K562 (cell line): Measurements from ENCODE around the gene RNF113B. TPM values are rescaled to one million over a fixed set of nuclear protein-coding genes. Genes with fewer than 3 reads are reported as not detected.

Experiments
- ATAC-seq: fragments of 200-7000 bp; cut with Tn5 transposase; 3 replicates; pipeline ENCODE4 v1.9.1; 2020; ENCODE audit warnings: moderate library complexity
- BruUV-seq: library from RNA; stranded (reverse); fragments of 400-500 nt; replicated peaks from 2 replicates; lab custom pipeline; 2021; lab: Mats Ljungman, UMichigan
- CTCF ChIA-PET: fragments of 300-600 bp; formaldehyde crosslinking; extraction: SDS; loops from one replicate; lab custom pipeline; 2021; ENCODE audit warnings: low intra/inter-chr PET ratio; lab: Yijun Ruan, JAX
- POLR2A ChIA-PET: fragments of 300-600, 350-650 bp; sonication (Branson Sonifier 250); formaldehyde crosslinking; extraction: SDS; loops from one replicate; lab custom pipeline; 2021; ENCODE audit warnings: antibody characterized with exemption, inconsistent platforms; lab: Yijun Ruan, JAX
- DNase-seq, 4 experiments: peaks; one replicate each; pipeline versions ENCODE4 v3.0.0 to v3.0.0-alpha.2; 2011 to 2018; ENCODE audit warnings: low spot score in 3 of 4, mixed read lengths in 3 of 4; ENCODE audit errors: extremely low read depth in 1 of 4
- FAIRE-seq: peaks from 2 replicates; lab custom pipeline; 2011; peaks lifted over from hg19 to GRCh38; lab: Jason Lieb, UNC
- H2AFZ ChIP-seq: 2 replicates; pipeline ENCODE4 v1.6.0; 2011; ENCODE audit warnings: low read depth, low read length, control low read depth, inconsistent platforms
- H3K27ac ChIP-seq: fragments of 200-600 bp; 3 replicates; pipeline ENCODE4 v1.8.0; 2011; ENCODE audit warnings: low read depth, mild to moderate bottlenecking, control low read depth, inconsistent platforms, low read length, moderate library complexity, mixed read lengths; ENCODE audit errors: extremely low read depth
- H3K27me3 ChIP-seq, 2 experiments: fragments of 300-600 bp in 1 of 2; 2 replicates in 1 of 2; 3 replicates in 1 of 2; pipeline versions ENCODE4 v1.6.0 to v1.8.0; 2011; ENCODE audit warnings: inconsistent platforms in 2 of 2, low read length in 2 of 2, mild to moderate bottlenecking in 1 of 2, mixed read lengths in 1 of 2, moderate library complexity in 1 of 2; ENCODE audit not compliant: control insufficient read depth in 2 of 2, insufficient read depth in 2 of 2
- H3K36me3 ChIP-seq: fragments of 300-600 bp; 3 replicates; pipeline ENCODE4 v1.8.0; 2011; ENCODE audit warnings: mild to moderate bottlenecking, low read length, inconsistent platforms; ENCODE audit not compliant: control insufficient read depth, insufficient read depth
- H3K4me1 ChIP-seq, 2 experiments: fragments of 200-600 bp in 1 of 2; replicated peaks in 1 of 2; 2 replicates in 1 of 2; 3 replicates in 1 of 2; pipeline versions ENCODE4 v1.5.1 to v1.8.0; 2011; ENCODE audit warnings: inconsistent platforms in 2 of 2, low read length in 2 of 2, mild to moderate bottlenecking in 1 of 2, mixed read lengths in 1 of 2, moderate library complexity in 1 of 2; ENCODE audit not compliant: control insufficient read depth in 2 of 2, insufficient read depth in 2 of 2
- H3K4me2 ChIP-seq: 2 replicates; pipeline ENCODE4 v1.6.1; 2011; ENCODE audit warnings: low read length, control low read depth, inconsistent platforms, mixed read lengths; ENCODE audit not compliant: insufficient read depth
- H3K4me3 ChIP-seq: fragments of 200-600 bp; sonication (generic), shearing (Covaris generic); 2 replicates; pipeline ENCODE4 v1.5.1; 2016; ENCODE audit warnings: control low read depth, inconsistent platforms
- H3K79me2 ChIP-seq: fragments of 200-600 bp; 3 replicates; pipeline ENCODE4 v1.8.0; 2011; ENCODE audit warnings: low read length, inconsistent platforms; ENCODE audit not compliant: control insufficient read depth, insufficient read depth
- H3K9ac ChIP-seq, 2 experiments: 2 replicates each; pipeline versions ENCODE4 v1.6.0 to v1.6.1; 2011; ENCODE audit warnings: low read depth in 2 of 2, low read length in 2 of 2, control low read depth in 1 of 2, inconsistent platforms in 1 of 2, mild to moderate bottlenecking in 1 of 2, mixed read lengths in 1 of 2; ENCODE audit not compliant: insufficient read depth in 1 of 2
- H3K9me1 ChIP-seq: one replicate; pipeline ENCODE4 v1.6.0; 2011; ENCODE audit warnings: inconsistent platforms, mild to moderate bottlenecking, low read length, moderate library complexity; ENCODE audit not compliant: control insufficient read depth, insufficient read depth
- H3K9me3 ChIP-seq: replicated peaks from 2 replicates; pipeline ENCODE4 v1.5.1; 2011; ENCODE audit warnings: low read depth, low read length, inconsistent platforms; ENCODE audit not compliant: control insufficient read depth, insufficient read depth
- H4K20me1 ChIP-seq: replicated peaks from 2 replicates; pipeline ENCODE4 v1.6.1; 2011; ENCODE audit warnings: low read length, inconsistent platforms, mixed read lengths; ENCODE audit not compliant: control insufficient read depth, insufficient read depth
- DNMT1 ChIP-seq: fragments of 450-650 bp; IDR thresholded peaks from 2 replicates; pipeline ENCODE4 v1.6.1; 2016; ENCODE audit warnings: antibody characterized with exemption, mild to moderate bottlenecking
- HDAC6 ChIP-seq: IDR thresholded peaks from 2 replicates; pipeline ENCODE4 v1.6.1; 2012; ENCODE audit warnings: low read depth, mild to moderate bottlenecking, control low read depth, inconsistent platforms, low read length, moderate library complexity
- RBM15 ChIP-seq: fragments of 200-400 bp; formaldehyde crosslinking; IDR thresholded peaks from 2 replicates; pipeline ENCODE4 v1.6.1; 2018; ENCODE audit warnings: mild to moderate bottlenecking, low read length, moderate library complexity; ENCODE audit not compliant: insufficient read depth
- RBM25 ChIP-seq: fragments of 200-400 bp; formaldehyde crosslinking; IDR thresholded peaks from 2 replicates; pipeline ENCODE4 v1.6.1; 2018; ENCODE audit warnings: low read length, low read depth, moderate library complexity; ENCODE audit not compliant: severe bottlenecking
- ZNF316 ChIP-seq: fragments of 450-650 bp; IDR thresholded peaks from 2 replicates; pipeline ENCODE4 v1.6.1; 2016
- ZNF586 ChIP-seq: fragments of 450-650 bp; formaldehyde crosslinking; conservative IDR thresholded peaks from 2 replicates; pipeline ENCODE4 v1.4.0; 2020; ENCODE audit warnings: mild to moderate bottlenecking, moderate library complexity
- ZZZ3 ChIP-seq: fragments of 450-650 bp; IDR thresholded peaks from 2 replicates; pipeline ENCODE4 v1.6.1; 2016; ENCODE audit warnings: antibody characterized with exemption, mild to moderate bottlenecking, moderate library complexity
- WGBS: fragments of 100-300 bp; shearing (Covaris generic); methylation state at CpG from one replicate; pipeline ENCODE4 v1.1.6; 2016; ENCODE audit warnings: low coverage, mixed read lengths; ENCODE audit not compliant: insufficient coverage; ENCODE audit errors: missing lambda C conversion rate; 5-methylcytosine and 5-hydroxymethylcytosine counted together
- in situ Hi-C: fragments of 300-500 bp; cut with MboI; formaldehyde crosslinking; loops from 4 replicates; pipeline ENCODE4 v1.15.0; 2018; ENCODE audit warnings: inconsistent platforms, mixed read lengths
- intact Hi-C: fragments of 100-400 bp; cut with micrococcal nuclease; formaldehyde crosslinking; loops from 2 replicates; pipeline ENCODE4 v1.14.2; 2022
- polyA plus RNA-seq, 8 experiments: library from polyadenylated mRNA; depleted of rRNA in 4 of 8; stranded (reverse) in 5 of 8; unstranded in 3 of 8; fragments of >200 nt; fragmentation: Nextera tagmentation in 2 of 8; fragmentation: Illumina TruSeq in 1 of 8; extraction: Ambion mirVana in 2 of 8; extraction: Trizol in 1 of 8; gene quantifications; 2 replicates each; pipeline versions ENCODE4 v1.2.1 to v1.2.3, GENCODE V29; 2011 to 2014; ENCODE audit warnings: inconsistent platforms in 1 of 8, missing spikeins in 1 of 8
- total RNA-seq, 7 experiments: library from RNA; depleted of rRNA in 6 of 7; stranded (reverse); fragments of >200 nt in 6 of 7; fragmentation: Illumina TruSeq in 2 of 7; extraction: Trizol in 2 of 7; gene quantifications; 2 replicates each; pipeline versions ENCODE4 v1.2.1 to v1.2.3, GENCODE V29; 2011 to 2021; ENCODE audit warnings: low replicate concordance in 1 of 7
- TF ChIP-seq, protein P1 (sequence below): sonication (generic); formaldehyde crosslinking; IDR thresholded peaks from 2 replicates; pipeline ENCODE4 v1.8.0; 2022; ENCODE audit warnings: missing genetic modification reagents, mild to moderate bottlenecking, moderate library complexity, borderline replicate concordance
- TF ChIP-seq, protein P2 (sequence below): fragments of 450-650 bp; IDR thresholded peaks from 2 replicates; pipeline ENCODE4 v1.6.1; 2016; ENCODE audit warnings: missing biosample characterization, missing genetic modification characterization
- TF ChIP-seq, protein P3 (sequence below): fragments of 450-650 bp; formaldehyde crosslinking; IDR thresholded peaks from 2 replicates; pipeline ENCODE4 v1.4.0; 2020; ENCODE audit warnings: mild to moderate bottlenecking, moderate library complexity
- TF ChIP-seq, protein P4 (sequence below): sonication (generic); formaldehyde crosslinking; IDR thresholded peaks from 2 replicates; pipeline ENCODE4 v1.9.0; 2022; ENCODE audit warnings: mild to moderate bottlenecking, missing genetic modification reagents
- TF ChIP-seq, protein P5 (sequence below): fragments of 450-650 bp; formaldehyde crosslinking; conservative IDR thresholded peaks from 2 replicates; pipeline ENCODE4 v1.4.0; 2022; ENCODE audit warnings: mild to moderate bottlenecking, missing genetic modification characterization
- TF ChIP-seq, protein P6 (sequence below): fragments of 250-450 bp; sonication (Bioruptor Pico); IDR thresholded peaks from 2 replicates; pipeline ENCODE4 v1.5.1; 2021; ENCODE audit warnings: mild to moderate bottlenecking

Gene RNF113B
- total and polyA plus RNA-seq, 9 of the 15 experiments (the other 6 are each of a cell fraction or from before 2014, with no cell fraction given): 0.09 TPM; not detected in 8

DNA sequence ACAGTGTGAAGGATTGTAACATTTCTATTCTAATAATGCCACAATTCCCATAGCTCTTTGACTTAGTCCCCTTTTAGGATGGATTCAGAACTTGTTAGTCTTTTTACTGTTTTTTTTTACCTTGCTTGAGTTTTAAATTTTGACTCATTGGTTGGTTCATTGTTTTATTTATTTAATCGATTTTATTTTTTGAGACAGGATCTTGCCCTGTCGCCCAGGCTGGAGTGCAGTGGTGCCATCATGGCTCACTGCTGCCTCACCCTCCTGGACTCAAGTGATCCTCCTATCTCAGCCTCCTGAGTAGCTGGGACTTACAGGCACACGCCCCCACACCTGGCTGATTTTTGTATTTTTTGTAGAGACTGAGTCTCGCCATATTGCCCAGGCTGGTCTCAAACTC is 5.1 kb upstream of the RNF113B start (continued):
- TF ChIP-seq, protein P1, sequence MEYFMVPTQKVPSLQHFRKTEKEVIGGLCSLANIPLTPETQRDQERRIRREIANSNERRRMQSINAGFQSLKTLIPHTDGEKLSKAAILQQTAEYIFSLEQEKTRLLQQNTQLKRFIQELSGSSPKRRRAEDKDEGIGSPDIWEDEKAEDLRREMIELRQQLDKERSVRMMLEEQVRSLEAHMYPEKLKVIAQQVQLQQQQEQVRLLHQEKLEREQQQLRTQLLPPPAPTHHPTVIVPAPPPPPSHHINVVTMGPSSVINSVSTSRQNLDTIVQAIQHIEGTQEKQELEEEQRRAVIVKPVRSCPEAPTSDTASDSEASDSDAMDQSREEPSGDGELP (CRISPR knock-in tag): no peak
- TF ChIP-seq RBM15: no peak

DNA sequence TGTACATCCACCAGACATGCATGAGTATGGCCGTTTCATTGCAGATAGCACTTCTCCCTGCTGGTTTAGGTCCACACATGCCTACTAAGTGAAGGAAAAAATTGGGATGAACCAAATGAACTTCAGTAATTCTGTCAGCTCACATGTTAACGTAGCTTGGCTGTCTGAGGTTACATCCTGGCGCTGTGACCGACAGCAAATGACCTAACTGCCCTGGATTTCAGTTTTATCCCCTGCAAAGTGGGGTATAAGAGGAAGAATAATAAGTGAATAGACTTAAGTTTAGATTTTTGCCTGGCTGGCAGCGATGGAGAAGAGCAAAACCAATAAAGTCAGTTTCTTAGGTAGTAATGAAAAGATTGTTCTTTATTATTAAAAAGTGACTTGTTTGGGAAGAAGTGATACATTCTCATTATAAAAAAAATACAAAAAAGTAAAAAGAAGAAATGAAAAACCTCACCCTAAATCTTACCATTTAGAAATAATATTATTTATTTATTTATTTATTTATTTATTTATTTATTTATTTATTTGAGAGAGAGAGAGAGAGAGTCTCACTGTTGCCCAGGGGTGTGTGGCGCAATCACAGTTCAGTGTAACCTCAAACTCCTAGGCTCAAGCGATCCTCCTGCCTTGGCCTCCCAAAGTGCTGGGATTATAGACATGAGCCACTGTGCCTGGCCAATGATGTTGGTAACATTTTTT is 4.2 kb upstream of the RNF113B start:
- no peak overlapping the region for H3K4me3 ChIP-seq
- ATAC-seq (no peak), DNase-seq (no peak), FAIRE-seq (no peak)
- H3K79me2 ChIP-seq: no peaks in the 10 kb centered on the region
- no peaks in the 10 kb centered on the region for H4K20me1 ChIP-seq
- CTCF ChIA-PET: no interaction called here
- H3K4me1 ChIP-seq: peaks cover 0 to 8% of the 10 kb centered on the region in 2 experiments; a peak in 1 of 5 replicates
- in situ Hi-C loops: no loop called here
- no peaks in the 10 kb centered on the region for H3K9me3 ChIP-seq
- POLR2A ChIA-PET: no interaction called here
- 2% methylated on average over 7 of the region's 7 CpGs for WGBS
- no peaks in the 10 kb centered on the region for H3K36me3 ChIP-seq
- H2AFZ ChIP-seq: no peak overlapping the region
- H3K9me1 ChIP-seq: no peaks in the 10 kb centered on the region
- no peak overlapping the region for H3K4me2 ChIP-seq
- H3K9ac ChIP-seq: no peak overlapping the region
- no peak overlapping the region for H3K27ac ChIP-seq
- intact Hi-C loops: no loop called here
- H3K27me3 ChIP-seq: peaks cover 0 to 15% of the 10 kb centered on the region in 2 experiments; a peak in 3 of 5 replicates
- no TSS peak for BruUV-seq
- TF ChIP-seq ZZZ3: no peak
- TF ChIP-seq, protein P2, sequence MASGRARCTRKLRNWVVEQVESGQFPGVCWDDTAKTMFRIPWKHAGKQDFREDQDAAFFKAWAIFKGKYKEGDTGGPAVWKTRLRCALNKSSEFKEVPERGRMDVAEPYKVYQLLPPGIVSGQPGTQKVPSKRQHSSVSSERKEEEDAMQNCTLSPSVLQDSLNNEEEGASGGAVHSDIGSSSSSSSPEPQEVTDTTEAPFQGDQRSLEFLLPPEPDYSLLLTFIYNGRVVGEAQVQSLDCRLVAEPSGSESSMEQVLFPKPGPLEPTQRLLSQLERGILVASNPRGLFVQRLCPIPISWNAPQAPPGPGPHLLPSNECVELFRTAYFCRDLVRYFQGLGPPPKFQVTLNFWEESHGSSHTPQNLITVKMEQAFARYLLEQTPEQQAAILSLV: no peak
- TF ChIP-seq, protein P3, sequence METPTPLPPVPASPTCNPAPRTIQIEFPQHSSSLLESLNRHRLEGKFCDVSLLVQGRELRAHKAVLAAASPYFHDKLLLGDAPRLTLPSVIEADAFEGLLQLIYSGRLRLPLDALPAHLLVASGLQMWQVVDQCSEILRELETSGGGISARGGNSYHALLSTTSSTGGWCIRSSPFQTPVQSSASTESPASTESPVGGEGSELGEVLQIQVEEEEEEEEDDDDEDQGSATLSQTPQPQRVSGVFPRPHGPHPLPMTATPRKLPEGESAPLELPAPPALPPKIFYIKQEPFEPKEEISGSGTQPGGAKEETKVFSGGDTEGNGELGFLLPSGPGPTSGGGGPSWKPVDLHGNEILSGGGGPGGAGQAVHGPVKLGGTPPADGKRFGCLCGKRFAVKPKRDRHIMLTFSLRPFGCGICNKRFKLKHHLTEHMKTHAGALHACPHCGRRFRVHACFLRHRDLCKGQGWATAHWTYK: no peak
- TF ChIP-seq HDAC6: no peak
- no peak for TF ChIP-seq ZNF586 (CRISPR knock-in tag)
- TF ChIP-seq DNMT1: no peak
- TF ChIP-seq RBM25: no peak
- TF ChIP-seq, protein P4, sequence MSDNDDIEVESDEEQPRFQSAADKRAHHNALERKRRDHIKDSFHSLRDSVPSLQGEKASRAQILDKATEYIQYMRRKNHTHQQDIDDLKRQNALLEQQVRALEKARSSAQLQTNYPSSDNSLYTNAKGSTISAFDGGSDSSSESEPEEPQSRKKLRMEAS (CRISPR knock-in tag): no peak
- TF ChIP-seq, protein P5, sequence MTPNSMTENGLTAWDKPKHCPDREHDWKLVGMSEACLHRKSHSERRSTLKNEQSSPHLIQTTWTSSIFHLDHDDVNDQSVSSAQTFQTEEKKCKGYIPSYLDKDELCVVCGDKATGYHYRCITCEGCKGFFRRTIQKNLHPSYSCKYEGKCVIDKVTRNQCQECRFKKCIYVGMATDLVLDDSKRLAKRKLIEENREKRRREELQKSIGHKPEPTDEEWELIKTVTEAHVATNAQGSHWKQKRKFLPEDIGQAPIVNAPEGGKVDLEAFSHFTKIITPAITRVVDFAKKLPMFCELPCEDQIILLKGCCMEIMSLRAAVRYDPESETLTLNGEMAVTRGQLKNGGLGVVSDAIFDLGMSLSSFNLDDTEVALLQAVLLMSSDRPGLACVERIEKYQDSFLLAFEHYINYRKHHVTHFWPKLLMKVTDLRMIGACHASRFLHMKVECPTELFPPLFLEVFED: no peak
- no peak for TF ChIP-seq ZNF316
- TF ChIP-seq, protein P6, sequence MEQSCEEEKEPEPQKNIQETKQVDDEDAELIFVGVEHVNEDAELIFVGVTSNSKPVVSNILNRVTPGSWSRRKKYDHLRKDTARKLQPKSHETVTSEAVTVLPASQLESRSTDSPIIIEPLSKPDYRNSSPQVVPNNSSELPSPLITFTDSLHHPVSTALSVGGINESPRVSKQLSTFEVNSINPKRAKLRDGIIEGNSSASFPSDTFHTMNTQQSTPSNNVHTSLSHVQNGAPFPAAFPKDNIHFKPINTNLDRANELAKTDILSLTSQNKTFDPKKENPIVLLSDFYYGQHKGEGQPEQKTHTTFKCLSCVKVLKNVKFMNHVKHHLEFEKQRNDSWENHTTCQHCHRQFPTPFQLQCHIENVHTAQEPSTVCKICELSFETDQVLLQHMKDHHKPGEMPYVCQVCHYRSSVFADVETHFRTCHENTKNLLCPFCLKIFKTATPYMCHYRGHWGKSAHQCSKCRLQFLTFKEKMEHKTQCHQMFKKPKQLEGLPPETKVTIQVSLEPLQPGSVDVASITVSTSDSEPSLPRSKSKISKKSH (CRISPR knock-in tag): no peak
